ENCODE results near the gene CACNA1I. TPM values are rescaled to one million over a fixed set of nuclear protein-coding genes. Genes with fewer than 3 reads are reported as not detected.

The CACNA1I gene
- total RNA-seq, 4 donors from 2014 or later: 0.16 to 0.57 (median 0.20) TPM

- TF ChIP-seq, protein P1, sequence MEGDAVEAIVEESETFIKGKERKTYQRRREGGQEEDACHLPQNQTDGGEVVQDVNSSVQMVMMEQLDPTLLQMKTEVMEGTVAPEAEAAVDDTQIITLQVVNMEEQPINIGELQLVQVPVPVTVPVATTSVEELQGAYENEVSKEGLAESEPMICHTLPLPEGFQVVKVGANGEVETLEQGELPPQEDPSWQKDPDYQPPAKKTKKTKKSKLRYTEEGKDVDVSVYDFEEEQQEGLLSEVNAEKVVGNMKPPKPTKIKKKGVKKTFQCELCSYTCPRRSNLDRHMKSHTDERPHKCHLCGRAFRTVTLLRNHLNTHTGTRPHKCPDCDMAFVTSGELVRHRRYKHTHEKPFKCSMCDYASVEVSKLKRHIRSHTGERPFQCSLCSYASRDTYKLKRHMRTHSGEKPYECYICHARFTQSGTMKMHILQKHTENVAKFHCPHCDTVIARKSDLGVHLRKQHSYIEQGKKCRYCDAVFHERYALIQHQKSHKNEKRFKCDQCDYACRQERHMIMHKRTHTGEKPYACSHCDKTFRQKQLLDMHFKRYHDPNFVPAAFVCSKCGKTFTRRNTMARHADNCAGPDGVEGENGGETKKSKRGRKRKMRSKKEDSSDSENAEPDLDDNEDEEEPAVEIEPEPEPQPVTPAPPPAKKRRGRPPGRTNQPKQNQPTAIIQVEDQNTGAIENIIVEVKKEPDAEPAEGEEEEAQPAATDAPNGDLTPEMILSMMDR (IDR thresholded peaks at IDR 0.05; ENCODE audit: low read depth): no peak
Measured at GRCh38 chr22:39613549-39613921, 43.0 kb downstream of the CACNA1I start.

- TF ChIP-seq, protein P1 (IDR thresholded peaks at IDR 0.05; ENCODE audit: low read depth): no peak
Measured at GRCh38 chr22:39614442-39614841, 43.9 kb downstream of the CACNA1I start.

DNA sequence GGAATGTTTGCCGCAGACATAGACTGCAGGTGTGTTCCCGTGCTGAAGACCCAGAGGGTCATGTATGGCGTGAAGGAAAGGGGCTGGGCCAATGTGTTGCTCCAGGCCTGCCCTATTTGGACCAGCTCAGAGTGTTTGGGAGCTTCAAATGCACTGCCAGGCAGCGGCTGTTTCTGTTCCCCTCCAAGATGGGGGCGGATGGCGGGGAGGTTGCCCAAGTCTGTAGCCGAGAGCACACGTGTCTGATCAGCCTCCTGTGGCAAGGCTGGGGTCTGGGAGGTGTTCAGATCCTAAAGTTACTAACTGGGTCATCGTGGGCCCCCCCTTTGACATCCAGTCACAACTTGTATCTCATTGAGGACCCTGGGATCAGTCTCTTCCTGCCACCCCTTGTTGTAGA is 45.5 kb downstream of the CACNA1I start:
- TF ChIP-seq, protein P1 (IDR thresholded peaks at IDR 0.05; ENCODE audit: low read depth): no peak

GRCh38 chr22:39616781-39617180 is 46.2 kb downstream of the CACNA1I start:
- TF ChIP-seq, protein P1 (IDR thresholded peaks at IDR 0.05; ENCODE audit: low read depth): no peak

- TF ChIP-seq, protein P1 (IDR thresholded peaks at IDR 0.05; ENCODE audit: low read depth): no peak
Measured at GRCh38 chr22:39617342-39617741, 46.8 kb downstream of the CACNA1I start.

DNA sequence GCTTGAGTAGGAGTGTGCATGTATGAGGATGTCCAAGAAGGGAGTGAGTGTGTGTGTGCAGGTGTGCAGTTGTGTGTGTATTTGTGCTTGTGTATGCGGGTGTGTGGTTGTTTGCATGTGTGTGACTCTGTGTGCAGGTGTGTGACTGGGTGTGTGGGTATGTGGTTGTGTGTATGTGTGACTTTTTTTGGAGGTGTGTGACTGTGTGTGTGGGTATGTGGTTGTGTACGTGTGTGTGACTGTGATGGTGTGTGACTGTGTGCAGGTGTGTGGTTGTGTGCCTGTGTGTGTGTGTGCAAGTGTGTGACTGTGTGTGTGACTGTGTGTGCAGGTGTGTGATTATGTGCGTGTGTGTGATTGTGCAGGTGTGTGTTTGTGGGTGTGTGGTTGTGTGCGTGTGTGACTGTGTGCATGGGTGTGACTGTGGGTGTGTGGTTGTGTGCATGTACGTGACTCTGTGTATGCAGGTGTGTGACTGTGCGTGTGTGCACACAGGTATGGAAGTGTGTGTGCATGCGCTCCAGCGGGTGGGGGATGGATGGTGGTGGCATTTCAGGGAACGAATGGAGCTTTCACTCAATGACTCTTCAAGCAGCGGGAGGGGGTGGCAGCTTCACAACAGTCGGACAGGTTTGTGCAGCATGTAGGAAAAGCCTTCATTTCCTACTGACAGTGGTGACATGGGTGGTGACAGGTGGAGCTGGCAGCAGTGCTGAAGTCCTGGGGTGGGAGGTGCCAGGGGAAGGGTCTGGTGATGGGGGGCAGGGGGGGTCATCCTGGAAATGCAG is 47.6 kb downstream of the CACNA1I start:
- TF ChIP-seq, protein P1 (IDR thresholded peaks at IDR 0.05; ENCODE audit: low read depth): no peak

GRCh38 chr22:39618996-39619530 is 48.5 kb downstream of the CACNA1I start:
- TF ChIP-seq, protein P1 (IDR thresholded peaks at IDR 0.05; ENCODE audit: low read depth): no peak
